Measurements from ENCODE around the gene LOXL4.

GRCh38 chr10:98253499-98253898 lies 14.5 kb downstream of the LOXL4 start:
- TF ChIP-seq, protein P1, sequence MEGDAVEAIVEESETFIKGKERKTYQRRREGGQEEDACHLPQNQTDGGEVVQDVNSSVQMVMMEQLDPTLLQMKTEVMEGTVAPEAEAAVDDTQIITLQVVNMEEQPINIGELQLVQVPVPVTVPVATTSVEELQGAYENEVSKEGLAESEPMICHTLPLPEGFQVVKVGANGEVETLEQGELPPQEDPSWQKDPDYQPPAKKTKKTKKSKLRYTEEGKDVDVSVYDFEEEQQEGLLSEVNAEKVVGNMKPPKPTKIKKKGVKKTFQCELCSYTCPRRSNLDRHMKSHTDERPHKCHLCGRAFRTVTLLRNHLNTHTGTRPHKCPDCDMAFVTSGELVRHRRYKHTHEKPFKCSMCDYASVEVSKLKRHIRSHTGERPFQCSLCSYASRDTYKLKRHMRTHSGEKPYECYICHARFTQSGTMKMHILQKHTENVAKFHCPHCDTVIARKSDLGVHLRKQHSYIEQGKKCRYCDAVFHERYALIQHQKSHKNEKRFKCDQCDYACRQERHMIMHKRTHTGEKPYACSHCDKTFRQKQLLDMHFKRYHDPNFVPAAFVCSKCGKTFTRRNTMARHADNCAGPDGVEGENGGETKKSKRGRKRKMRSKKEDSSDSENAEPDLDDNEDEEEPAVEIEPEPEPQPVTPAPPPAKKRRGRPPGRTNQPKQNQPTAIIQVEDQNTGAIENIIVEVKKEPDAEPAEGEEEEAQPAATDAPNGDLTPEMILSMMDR (IDR thresholded peaks at IDR 0.05): no peak
- TF ChIP-seq EP300 (IDR thresholded peaks at IDR 0.05; ENCODE audit: low read depth) (no peak), POLR2A (IDR thresholded peaks at IDR 0.05) (no peak)

All from transverse colon (tissue), 3 donors.